ENCODE data around the gene AHCYL1. TPM values are rescaled to one million over a fixed set of nuclear protein-coding genes. Genes with fewer than 3 reads are reported as not detected.

Gene AHCYL1
- total RNA-seq, 4 donors from 2014 or later, result 49.7 to 60.3 (median 53.0) TPM

- Histone ChIP-seq H3K9me3 (no peaks in the 10 kb centered on the region), H3K36me3 (peaks cover 0 to 57% (median 5%) of the 10 kb centered on the region in 3 donors), H3K27ac (no peak overlapping the region), H3K4me1 (peaks cover 4 to 21% (median 11%) of the 10 kb centered on the region in 3 donors), H3K4me3 (no peak overlapping the region), H3K27me3 (peaks cover 0 to 18% (median 0%) of the 10 kb centered on the region in 4 donors)
- intact Hi-C loops (cut with DNase I), result no loop called here
- TF ChIP-seq, protein P1, sequence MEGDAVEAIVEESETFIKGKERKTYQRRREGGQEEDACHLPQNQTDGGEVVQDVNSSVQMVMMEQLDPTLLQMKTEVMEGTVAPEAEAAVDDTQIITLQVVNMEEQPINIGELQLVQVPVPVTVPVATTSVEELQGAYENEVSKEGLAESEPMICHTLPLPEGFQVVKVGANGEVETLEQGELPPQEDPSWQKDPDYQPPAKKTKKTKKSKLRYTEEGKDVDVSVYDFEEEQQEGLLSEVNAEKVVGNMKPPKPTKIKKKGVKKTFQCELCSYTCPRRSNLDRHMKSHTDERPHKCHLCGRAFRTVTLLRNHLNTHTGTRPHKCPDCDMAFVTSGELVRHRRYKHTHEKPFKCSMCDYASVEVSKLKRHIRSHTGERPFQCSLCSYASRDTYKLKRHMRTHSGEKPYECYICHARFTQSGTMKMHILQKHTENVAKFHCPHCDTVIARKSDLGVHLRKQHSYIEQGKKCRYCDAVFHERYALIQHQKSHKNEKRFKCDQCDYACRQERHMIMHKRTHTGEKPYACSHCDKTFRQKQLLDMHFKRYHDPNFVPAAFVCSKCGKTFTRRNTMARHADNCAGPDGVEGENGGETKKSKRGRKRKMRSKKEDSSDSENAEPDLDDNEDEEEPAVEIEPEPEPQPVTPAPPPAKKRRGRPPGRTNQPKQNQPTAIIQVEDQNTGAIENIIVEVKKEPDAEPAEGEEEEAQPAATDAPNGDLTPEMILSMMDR (IDR thresholded peaks at IDR 0.05), result no peak
- WGBS, 2 donors, result 95 to 100% methylated on average over 2 to 9 of the region's 10 CpGs
- no peak for DNase-seq
Observed at GRCh38 chr1:110061341-110061740, 76.8 kb downstream of the AHCYL1 start.

- Histone ChIP-seq H3K27me3 (peaks cover 0 to 30% (median 2%) of the 10 kb centered on the region in 4 donors), H3K9me3 (no peaks in the 10 kb centered on the region), H3K36me3 (peaks cover 0 to 44% (median 0%) of the 10 kb centered on the region in 3 donors), H3K4me3 (no peak overlapping the region), H3K27ac (no peak overlapping the region), H3K4me1 (peaks cover 0 to 10% (median 0%) of the 10 kb centered on the region in 3 donors)
- DNase-seq, result no peak
- TF ChIP-seq, protein P1 (IDR thresholded peaks at IDR 0.05), result no peak
- no peak for TF ChIP-seq POLR2A (IDR thresholded peaks at IDR 0.05)
- WGBS, 2 donors, result 88 to 90% methylated on average over 1 of the region's 2 CpGs
- intact Hi-C loops (cut with DNase I), result no loop called here
Observed at GRCh38 chr1:110062612-110063011, 78.0 kb downstream of the AHCYL1 start.

GRCh38 chr1:110063781-110064180, 79.2 kb downstream of the AHCYL1 start:
- Histone ChIP-seq H3K4me3 (no peak overlapping the region), H3K27ac (no peak overlapping the region), H3K27me3 (peaks cover 11 to 42% (median 14%) of the 10 kb centered on the region in 4 donors), H3K36me3 (peaks cover 0 to 33% (median 0%) of the 10 kb centered on the region in 3 donors), H3K4me1 (peaks cover 6 to 13% (median 7%) of the 10 kb centered on the region in 3 donors), H3K9me3 (no peaks in the 10 kb centered on the region)
- intact Hi-C loops (cut with DNase I), result no loop called here
- no peak for DNase-seq
- TF ChIP-seq POLR2A (IDR thresholded peaks at IDR 0.05), result no peak
- TF ChIP-seq, protein P1 (IDR thresholded peaks at IDR 0.05), result no peak
- WGBS, 2 donors, result 67 to 91% methylated on average over 1 of the region's 4 CpGs

GRCh38 chr1:110064576-110065337, 80.2 kb downstream of the AHCYL1 start:
- DNase-seq, result no peak
- peaks cover 0 to 23% (median 0%) of the 10 kb centered on the region in 3 donors for H3K36me3 ChIP-seq
- WGBS, 2 donors, result 70 to 76% methylated on average over 2 to 9 of the region's 18 CpGs
- H3K9me3 ChIP-seq, result no peaks in the 10 kb centered on the region
- no peak overlapping the region for H3K27ac ChIP-seq
- peaks cover 21 to 52% (median 23%) of the 10 kb centered on the region in 4 donors for H3K27me3 ChIP-seq
- intact Hi-C loops (cut with DNase I), result no loop called here
- no peak overlapping the region for H3K4me3 ChIP-seq
- no peak for TF ChIP-seq POLR2A (IDR thresholded peaks at IDR 0.05)
- TF ChIP-seq, protein P1 (IDR thresholded peaks at IDR 0.05), result no peak
- H3K4me1 ChIP-seq, result peaks cover 12 to 23% (median 15%) of the 10 kb centered on the region in 3 donors

DNA sequence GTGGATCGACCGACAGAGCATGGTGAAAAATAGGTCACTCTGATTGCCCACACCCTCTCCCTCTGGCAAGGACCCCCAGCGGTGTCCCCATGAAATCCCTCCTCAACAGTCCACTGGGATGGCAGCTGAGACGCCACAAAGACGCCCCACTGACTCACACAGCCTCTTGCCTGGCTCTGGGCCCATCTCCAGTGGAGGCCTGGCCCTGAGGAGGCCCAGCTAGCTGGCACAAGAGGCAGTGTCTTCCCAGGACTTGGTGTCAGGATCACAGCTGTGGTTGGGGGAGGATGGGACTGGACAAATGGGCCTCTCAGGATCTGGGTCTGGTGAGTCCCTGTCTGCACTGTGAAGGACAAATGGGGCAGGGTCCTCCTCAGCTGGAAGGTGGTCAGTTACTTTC, 81.3 kb downstream of the AHCYL1 start:
- 68 to 94% methylated on average over 3 of the region's 5 CpGs for WGBS, 2 donors
- Histone ChIP-seq H3K27me3 (peaks cover 21 to 62% (median 30%) of the 10 kb centered on the region in 4 donors), H3K4me3 (no peak overlapping the region), H3K4me1 (peaks cover 16 to 34% (median 22%) of the 10 kb centered on the region in 3 donors), H3K9me3 (no peaks in the 10 kb centered on the region), H3K27ac (no peak overlapping the region), H3K36me3 (peaks cover 0 to 12% (median 0%) of the 10 kb centered on the region in 3 donors)
- TF ChIP-seq, protein P1 (IDR thresholded peaks at IDR 0.05), result no peak
- TF ChIP-seq POLR2A (IDR thresholded peaks at IDR 0.05), result no peak
- DNase-seq, result no peak
- intact Hi-C loops (cut with DNase I), result no loop called here

Data from esophagus squamous epithelium (tissue), 5 donors.